OCI-LY7 (cell line): ENCODE data around the gene TTC32.

Source experiments
- EZH2phosphoT487 ChIP-seq: fragments of 200-600 bp; sonication (generic); IDR thresholded peaks from 2 replicates; pipeline ENCODE4 v1.6.1; 2018; ENCODE audit warnings: low read depth, borderline replicate concordance, mild to moderate bottlenecking, mixed run types, antibody characterized with exemption, low read length, moderate library complexity, mixed read lengths
- TF ChIP-seq, protein P1 (sequence below): fragments of 200-600 bp; sonication (generic); conservative IDR thresholded peaks from 2 replicates; pipeline ENCODE4 v1.5.1; 2014; ENCODE audit warnings: mild to moderate bottlenecking, antibody characterized with exemption, low read length, moderate library complexity, mixed read lengths

DNA sequence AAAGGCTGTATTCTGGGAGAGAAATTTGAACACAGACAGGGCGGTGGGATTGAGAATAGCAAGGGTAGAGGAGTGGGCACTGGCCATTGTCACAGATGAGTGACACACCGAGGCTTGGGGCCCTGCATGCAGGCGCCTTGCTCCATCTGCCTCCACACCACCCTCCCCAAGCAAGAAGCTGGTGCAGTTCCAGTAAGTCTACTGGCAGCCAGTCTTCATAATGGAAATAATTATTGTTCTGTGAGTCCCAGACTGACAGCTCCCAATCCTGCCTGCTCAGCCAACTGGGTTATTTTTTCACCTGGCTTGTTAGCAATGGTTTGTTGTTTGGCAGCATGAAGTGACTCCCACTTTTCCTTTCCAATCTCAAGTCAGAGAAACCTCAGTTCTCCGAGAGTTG is 13.0 kb downstream of the TTC32 start:
- TF ChIP-seq, protein P1, sequence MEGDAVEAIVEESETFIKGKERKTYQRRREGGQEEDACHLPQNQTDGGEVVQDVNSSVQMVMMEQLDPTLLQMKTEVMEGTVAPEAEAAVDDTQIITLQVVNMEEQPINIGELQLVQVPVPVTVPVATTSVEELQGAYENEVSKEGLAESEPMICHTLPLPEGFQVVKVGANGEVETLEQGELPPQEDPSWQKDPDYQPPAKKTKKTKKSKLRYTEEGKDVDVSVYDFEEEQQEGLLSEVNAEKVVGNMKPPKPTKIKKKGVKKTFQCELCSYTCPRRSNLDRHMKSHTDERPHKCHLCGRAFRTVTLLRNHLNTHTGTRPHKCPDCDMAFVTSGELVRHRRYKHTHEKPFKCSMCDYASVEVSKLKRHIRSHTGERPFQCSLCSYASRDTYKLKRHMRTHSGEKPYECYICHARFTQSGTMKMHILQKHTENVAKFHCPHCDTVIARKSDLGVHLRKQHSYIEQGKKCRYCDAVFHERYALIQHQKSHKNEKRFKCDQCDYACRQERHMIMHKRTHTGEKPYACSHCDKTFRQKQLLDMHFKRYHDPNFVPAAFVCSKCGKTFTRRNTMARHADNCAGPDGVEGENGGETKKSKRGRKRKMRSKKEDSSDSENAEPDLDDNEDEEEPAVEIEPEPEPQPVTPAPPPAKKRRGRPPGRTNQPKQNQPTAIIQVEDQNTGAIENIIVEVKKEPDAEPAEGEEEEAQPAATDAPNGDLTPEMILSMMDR, result no peak
- no peak for TF ChIP-seq EZH2phosphoT487
